Uterus (tissue), 4 donors: ENCODE results near the gene PUS1. TPM values are rescaled to one million over a fixed set of nuclear protein-coding genes. Genes with fewer than 3 reads are reported as not detected.

Experiments used
- DNase-seq, 2 donors: peaks; one replicate each; pipeline ENCODE4 v3.0.0-alpha.2; 2019 to 2020
- H3K27ac ChIP-seq, 2 donors: fragments of 200-600 bp; sonication (generic); 1 replicate in 1 of 2; 2 replicates in 1 of 2; pipeline ENCODE4 v1.5.1; 2016 to 2018
- H3K27me3 ChIP-seq, 2 donors: fragments of 200-600 bp; sonication (generic); one replicate each; pipeline ENCODE4 v1.5.1; 2018 to 2019; ENCODE audit warnings: control low read depth in 1 of 2
- H3K36me3 ChIP-seq, 2 donors: fragments of 200-600 bp; sonication (generic); one replicate each; pipeline ENCODE4 v1.5.1; 2019; ENCODE audit warnings: control low read depth in 1 of 2
- H3K4me1 ChIP-seq, 2 donors: fragments of 200-600 bp; sonication (generic); one replicate each; pipeline ENCODE4 v1.5.1; 2018 to 2019; ENCODE audit warnings: control low read depth in 1 of 2
- H3K4me3 ChIP-seq, 2 donors: fragments of 200-600 bp; sonication (generic); 1 replicate in 1 of 2; 2 replicates in 1 of 2; pipeline ENCODE4 v1.5.1; 2018 to 2019; ENCODE audit warnings: mild to moderate bottlenecking in 1 of 2
- H3K9me3 ChIP-seq, 2 donors: fragments of 200-600 bp; sonication (generic); one replicate each; pipeline ENCODE4 v1.5.1; 2019; ENCODE audit warnings: control low read depth in 1 of 2
- CTCF ChIP-seq, 4 experiments: fragments of 200-600 bp in 2 of 4; fragments of 450-650 bp in 2 of 4; sonication (generic) in 2 of 4; IDR thresholded peaks; one replicate each; pipeline ENCODE4 v1.5.1; 2016 to 2019; ENCODE audit warnings: antibody characterized with exemption in 4 of 4, mild to moderate bottlenecking in 2 of 4, moderate library complexity in 1 of 4
- POLR2A ChIP-seq, 2 donors: fragments of 450-650 bp; IDR thresholded peaks; one replicate each; pipeline ENCODE4 v1.6.1; 2016; ENCODE audit warnings: antibody characterized with exemption in 2 of 2, mild to moderate bottlenecking in 1 of 2, moderate library complexity in 1 of 2
- intact Hi-C: fragments of 100-400 bp; cut with DNase I; formaldehyde crosslinking; loops from one replicate; pipeline ENCODE4 v1.15.1; 2023; ENCODE audit warnings: low total_unique reads
- total RNA-seq, 4 donors: library from RNA; depleted of rRNA in 3 of 4; stranded (reverse); fragments of >200 nt in 3 of 4; gene quantifications; one replicate each; pipeline versions ENCODE4 v1.1.0 to v1.2.4, GENCODE V29; 2014 to 2023
- donor health status: DM: yes; HTN: yes; CAD: no.

Gene PUS1
- total RNA-seq, 4 donors from 2014 or later: 0.59 to 29.2 (median 12.5) TPM

DNA sequence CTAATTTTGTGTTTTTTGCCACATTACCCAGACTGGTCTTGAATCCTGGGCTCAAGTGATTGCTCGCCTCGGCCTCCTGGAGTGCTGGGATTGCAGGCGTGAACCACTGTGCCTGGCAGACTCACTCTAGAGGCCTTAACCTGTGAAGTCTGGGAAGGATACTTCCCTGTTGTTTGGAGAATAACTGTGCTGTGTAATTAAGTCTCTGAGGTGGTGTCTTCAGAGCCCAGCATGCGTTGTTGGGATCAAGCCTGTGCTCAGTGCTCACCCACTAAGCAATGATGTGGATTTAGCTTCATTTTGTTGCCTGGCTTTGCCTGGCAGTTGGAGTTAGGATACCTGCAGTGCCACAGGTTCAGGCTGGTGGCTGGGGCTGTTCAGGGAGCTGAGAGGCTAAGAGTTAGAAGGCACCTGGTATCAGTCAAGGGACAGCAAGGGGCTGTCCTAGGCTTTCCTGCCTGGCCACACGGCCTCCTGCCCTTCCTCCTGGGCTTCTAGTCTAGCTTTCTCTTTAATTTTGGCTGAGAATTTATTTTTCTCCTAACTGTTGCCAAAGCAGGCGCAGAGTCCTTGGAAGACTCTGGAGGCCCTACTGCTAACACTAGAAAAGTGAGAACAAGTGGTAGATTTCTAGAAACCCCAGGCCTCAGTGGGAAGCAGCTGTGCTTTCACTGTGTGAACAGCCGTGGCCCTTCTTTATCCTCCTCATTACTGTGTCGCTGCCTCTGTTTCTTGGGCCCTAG is 59.1 kb downstream of the PUS1 start:
- no peak for DNase-seq
- H3K36me3 ChIP-seq: no peaks in the 10 kb centered on the region
- TF ChIP-seq CTCF (IDR thresholded peaks at IDR 0.05) (no peak), POLR2A (IDR thresholded peaks at IDR 0.05) (no peak)

GRCh38 chr12:131989021-131989420 is 59.9 kb downstream of the PUS1 start:
- intact Hi-C loops: no loop called here
- TF ChIP-seq POLR2A (IDR thresholded peaks at IDR 0.05) (no peak), CTCF (IDR thresholded peaks at IDR 0.05) (no peak)
- H3K27me3 ChIP-seq: no peaks in the 10 kb centered on the region
- no peak overlapping the region for H3K4me3 ChIP-seq
- no peaks in the 10 kb centered on the region for H3K9me3 ChIP-seq
- no peak for DNase-seq
- no peaks in the 10 kb centered on the region for H3K36me3 ChIP-seq
- no peak overlapping the region for H3K27ac ChIP-seq
- no peaks in the 10 kb centered on the region for H3K4me1 ChIP-seq

More for the DNA sequence above, 59.1 kb downstream of the PUS1 start:
- Histone ChIP-seq H3K9me3 (no peaks in the 10 kb centered on the region), H3K27me3 (no peaks in the 10 kb centered on the region), H3K27ac (no peak overlapping the region), H3K4me3 (no peak overlapping the region), H3K4me1 (no peaks in the 10 kb centered on the region)
- intact Hi-C loops: no loop called here

- no peak for DNase-seq
- Histone ChIP-seq H3K27ac (no peak overlapping the region), H3K4me1 (no peaks in the 10 kb centered on the region), H3K27me3 (no peaks in the 10 kb centered on the region), H3K4me3 (no peak overlapping the region), H3K9me3 (no peaks in the 10 kb centered on the region), H3K36me3 (no peaks in the 10 kb centered on the region)
- TF ChIP-seq CTCF (IDR thresholded peaks at IDR 0.05) (no peak), POLR2A (IDR thresholded peaks at IDR 0.05) (no peak)
- intact Hi-C loops: no loop called here
These were observed 61.2 kb downstream of the PUS1 start for GRCh38 chr12:131990066-131990979.

DNA sequence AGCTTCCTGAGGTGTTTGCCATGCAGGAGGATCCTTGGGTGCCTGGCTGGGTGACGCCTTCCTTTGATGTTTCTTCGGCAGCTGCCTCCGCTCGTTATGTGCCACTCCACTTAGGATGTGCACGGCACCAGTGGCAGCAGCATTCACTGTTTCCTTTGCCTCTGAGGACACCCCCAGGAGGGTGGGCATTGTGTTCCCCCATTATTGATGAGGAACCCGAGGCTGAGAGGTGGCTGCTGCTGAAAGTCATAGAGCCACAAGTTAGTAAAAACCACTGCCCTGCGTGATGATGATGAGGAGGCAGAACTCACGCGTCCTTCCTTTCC is 61.9 kb downstream of the PUS1 start:
- Histone ChIP-seq H3K36me3 (no peaks in the 10 kb centered on the region), H3K27ac (no peak overlapping the region), H3K9me3 (no peaks in the 10 kb centered on the region), H3K27me3 (no peaks in the 10 kb centered on the region), H3K4me3 (no peak overlapping the region), H3K4me1 (no peaks in the 10 kb centered on the region)
- no peak for TF ChIP-seq POLR2A (IDR thresholded peaks at IDR 0.05)
- TF ChIP-seq CTCF (IDR thresholded peaks at IDR 0.05): no peak
- intact Hi-C loops: no loop called here
- DNase-seq: no peak

DNA sequence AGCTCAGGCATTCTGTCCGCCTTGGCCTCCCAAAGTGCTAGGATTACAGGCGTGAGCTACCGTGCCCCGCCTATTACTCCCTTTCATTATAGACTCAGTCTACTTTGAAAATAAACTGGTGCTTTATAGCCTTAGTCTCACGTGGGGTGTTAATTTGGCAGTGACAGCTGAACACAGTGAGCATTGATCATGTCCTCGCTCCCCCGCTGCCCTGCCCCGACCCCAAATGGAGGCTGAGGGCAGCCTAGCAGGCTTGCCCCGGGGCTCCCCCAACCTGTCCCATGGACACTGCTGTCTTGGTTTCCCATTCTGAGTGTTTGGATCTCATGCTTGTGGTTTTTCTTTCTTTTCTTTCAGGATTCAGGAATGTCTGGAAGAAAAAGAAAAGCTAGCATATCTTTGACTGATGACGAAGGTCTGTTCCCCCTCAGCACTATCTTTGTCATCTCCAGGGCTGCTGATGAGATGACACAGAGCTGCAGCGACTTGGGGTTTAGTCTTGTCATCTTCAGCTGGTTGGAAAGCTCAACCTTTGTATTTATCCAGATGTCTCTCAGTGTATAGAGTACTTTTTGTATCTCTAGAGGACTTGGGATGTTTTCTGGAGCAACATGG is 62.8 kb downstream of the PUS1 start:
- H3K36me3 ChIP-seq: no peaks in the 10 kb centered on the region

More for the DNA sequence above, 62.8 kb downstream of the PUS1 start:
- Histone ChIP-seq H3K27ac (no peak overlapping the region), H3K9me3 (no peaks in the 10 kb centered on the region), H3K4me3 (no peak overlapping the region), H3K27me3 (no peaks in the 10 kb centered on the region), H3K4me1 (no peaks in the 10 kb centered on the region)
- no peak for TF ChIP-seq POLR2A (IDR thresholded peaks at IDR 0.05)
- TF ChIP-seq CTCF (IDR thresholded peaks at IDR 0.05): no peak
- intact Hi-C loops: no loop called here
- no peak for DNase-seq
